ENCODE measurements around the gene INTS15. TPM values are rescaled to one million over a fixed set of nuclear protein-coding genes. Genes with fewer than 3 reads are reported as not detected.

Gene INTS15
- total RNA-seq, 6 donors from 2014 or later, result 23.4 to 61.8 (median 35.4) TPM

DNA sequence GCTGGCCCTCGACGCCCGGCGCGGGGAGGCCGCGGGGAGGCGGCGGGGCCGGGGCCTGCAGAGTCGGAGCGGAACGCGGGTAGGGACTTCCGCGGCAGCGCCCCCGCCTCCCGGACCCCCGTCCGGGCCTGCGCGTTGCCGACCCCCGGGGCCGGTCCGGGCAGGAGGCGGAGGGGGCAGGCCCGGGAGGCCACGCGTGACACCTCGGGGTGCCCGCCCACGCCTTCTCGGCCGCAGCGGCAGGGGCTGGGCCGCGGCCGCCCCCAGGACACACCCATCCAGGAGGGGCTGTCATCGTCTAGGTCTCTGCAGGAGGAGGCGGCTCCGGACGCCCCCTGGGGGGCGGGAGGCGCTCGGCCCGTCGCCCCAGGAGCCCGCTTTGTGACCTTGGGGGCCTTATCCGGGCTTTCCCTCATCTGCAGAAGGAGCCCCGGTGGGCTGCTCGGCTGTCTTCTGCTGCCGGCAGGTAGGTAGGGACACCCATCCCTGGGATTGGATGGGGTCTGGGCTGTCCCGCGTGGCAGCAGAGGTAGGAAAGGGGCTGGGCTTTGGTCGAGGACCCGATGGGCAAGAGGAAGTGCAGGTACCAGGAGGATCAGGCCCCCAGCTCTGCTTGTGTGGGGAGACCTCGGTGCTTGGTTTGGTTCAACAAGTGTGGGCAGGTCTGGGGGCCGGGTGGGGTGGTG, 47.9 kb downstream of the INTS15 start:
- Histone ChIP-seq H3K4me3 (peak overlapping the region; percentile 70 to 89 (median 78)), H3K27ac (peak overlapping the region; percentile 44 to 93 (median 72)), H3K9me3 (no peaks in the 10 kb centered on the region), H3K27me3 (no peaks in the 10 kb centered on the region), H3K4me1 (peaks cover 22 to 42% (median 30%) of the 10 kb centered on the region in 4 donors), H3K36me3 (peaks cover 0 to 23% (median 15%) of the 10 kb centered on the region in 4 donors)
- DNase-seq (peak; percentile 44 to 89), ATAC-seq (ENCODE audit: low FRiP score in 2 of 2) (peak in 1 of 2 donors; percentile 54)
- TF ChIP-seq, protein P1, sequence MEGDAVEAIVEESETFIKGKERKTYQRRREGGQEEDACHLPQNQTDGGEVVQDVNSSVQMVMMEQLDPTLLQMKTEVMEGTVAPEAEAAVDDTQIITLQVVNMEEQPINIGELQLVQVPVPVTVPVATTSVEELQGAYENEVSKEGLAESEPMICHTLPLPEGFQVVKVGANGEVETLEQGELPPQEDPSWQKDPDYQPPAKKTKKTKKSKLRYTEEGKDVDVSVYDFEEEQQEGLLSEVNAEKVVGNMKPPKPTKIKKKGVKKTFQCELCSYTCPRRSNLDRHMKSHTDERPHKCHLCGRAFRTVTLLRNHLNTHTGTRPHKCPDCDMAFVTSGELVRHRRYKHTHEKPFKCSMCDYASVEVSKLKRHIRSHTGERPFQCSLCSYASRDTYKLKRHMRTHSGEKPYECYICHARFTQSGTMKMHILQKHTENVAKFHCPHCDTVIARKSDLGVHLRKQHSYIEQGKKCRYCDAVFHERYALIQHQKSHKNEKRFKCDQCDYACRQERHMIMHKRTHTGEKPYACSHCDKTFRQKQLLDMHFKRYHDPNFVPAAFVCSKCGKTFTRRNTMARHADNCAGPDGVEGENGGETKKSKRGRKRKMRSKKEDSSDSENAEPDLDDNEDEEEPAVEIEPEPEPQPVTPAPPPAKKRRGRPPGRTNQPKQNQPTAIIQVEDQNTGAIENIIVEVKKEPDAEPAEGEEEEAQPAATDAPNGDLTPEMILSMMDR (IDR thresholded peaks at IDR 0.05), result peak in 4 of 6 experiments; percentile 20 to 43 (median 36)
- no peak for TF ChIP-seq POLR2A (IDR thresholded peaks at IDR 0.05)
- 10 to 19% methylated on average over 3 to 6 of the region's 60 CpGs for WGBS, 2 donors

DNA sequence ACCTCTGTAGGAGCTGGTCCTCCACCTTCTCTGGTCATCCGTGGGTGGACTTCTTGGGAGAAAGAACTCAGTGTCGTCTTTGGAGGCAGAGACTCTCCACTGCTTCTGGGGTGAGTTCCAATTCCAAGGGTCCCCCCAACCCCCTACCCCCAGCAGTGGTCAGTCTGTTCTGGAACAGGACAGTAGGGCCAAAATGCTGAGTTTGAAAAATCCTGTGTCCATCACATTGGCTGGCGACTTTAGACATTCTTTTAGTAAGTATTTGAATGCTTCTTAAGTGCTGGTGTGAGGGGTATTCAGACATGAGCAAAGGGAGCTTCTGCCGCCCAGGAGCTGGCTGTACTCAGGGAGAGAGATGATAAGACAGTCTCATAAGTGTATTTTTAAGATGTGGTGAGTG, 49.2 kb downstream of the INTS15 start:
- WGBS, 2 donors, result 89 to 93% methylated on average over 4 of the region's 4 CpGs
- Histone ChIP-seq H3K27ac (peak overlapping the region in 1 of 4 donors; percentile 93), H3K4me3 (peak overlapping the region in 1 of 4 donors; percentile 77), H3K36me3 (peaks cover 4 to 36% (median 29%) of the 10 kb centered on the region in 4 donors), H3K9me3 (no peaks in the 10 kb centered on the region), H3K4me1 (peaks cover 22 to 42% (median 30%) of the 10 kb centered on the region in 4 donors), H3K27me3 (no peaks in the 10 kb centered on the region)
- ATAC-seq (ENCODE audit: low FRiP score in 2 of 2) (no peak), DNase-seq (no peak)
- TF ChIP-seq POLR2A (IDR thresholded peaks at IDR 0.05), result no peak
- TF ChIP-seq POLR2AphosphoS5 (IDR thresholded peaks at IDR 0.05), result no peak
- no peak for TF ChIP-seq EP300 (IDR thresholded peaks at IDR 0.05)
- TF ChIP-seq, protein P1 (IDR thresholded peaks at IDR 0.05), result no peak

DNA sequence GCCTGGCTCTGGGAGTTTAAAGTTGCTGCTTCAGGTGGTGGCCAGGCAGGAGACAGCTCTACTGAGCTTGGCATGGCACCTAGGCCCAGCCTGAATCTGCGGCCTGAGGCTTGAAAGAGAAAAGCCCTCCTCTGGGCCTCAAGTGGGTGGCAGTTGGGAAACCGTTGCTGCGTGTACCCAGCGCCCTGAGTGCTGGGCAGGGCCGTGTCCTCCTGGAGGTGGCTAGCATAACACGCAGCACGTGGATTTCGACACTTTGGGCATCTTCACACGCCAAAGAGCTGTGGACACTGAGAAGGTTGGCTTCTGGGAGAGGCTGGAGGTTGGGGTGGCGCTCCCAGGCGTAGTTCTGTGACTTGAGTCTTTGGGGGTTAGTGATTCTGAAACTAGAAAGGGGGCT, 49.8 kb downstream of the INTS15 start:
- H3K9me3 ChIP-seq, result no peaks in the 10 kb centered on the region
- TF ChIP-seq POLR2A (IDR thresholded peaks at IDR 0.05) (no peak), EP300 (IDR thresholded peaks at IDR 0.05) (no peak), POLR2AphosphoS5 (IDR thresholded peaks at IDR 0.05) (no peak)
- TF ChIP-seq, protein P1 (IDR thresholded peaks at IDR 0.05), result no peak
- H3K27me3 ChIP-seq, result no peaks in the 10 kb centered on the region
- DNase-seq (peak in 1 of 2 donors; percentile 70), ATAC-seq (ENCODE audit: low FRiP score in 2 of 2) (no peak)
- H3K27ac ChIP-seq, result no peak overlapping the region
- 66 to 87% methylated on average over 7 to 11 of the region's 11 CpGs for WGBS, 2 donors
- peaks cover 22 to 42% (median 30%) of the 10 kb centered on the region in 4 donors for H3K4me1 ChIP-seq
- H3K36me3 ChIP-seq, result peaks cover 8 to 42% (median 34%) of the 10 kb centered on the region in 4 donors
- H3K4me3 ChIP-seq, result no peak overlapping the region

DNA sequence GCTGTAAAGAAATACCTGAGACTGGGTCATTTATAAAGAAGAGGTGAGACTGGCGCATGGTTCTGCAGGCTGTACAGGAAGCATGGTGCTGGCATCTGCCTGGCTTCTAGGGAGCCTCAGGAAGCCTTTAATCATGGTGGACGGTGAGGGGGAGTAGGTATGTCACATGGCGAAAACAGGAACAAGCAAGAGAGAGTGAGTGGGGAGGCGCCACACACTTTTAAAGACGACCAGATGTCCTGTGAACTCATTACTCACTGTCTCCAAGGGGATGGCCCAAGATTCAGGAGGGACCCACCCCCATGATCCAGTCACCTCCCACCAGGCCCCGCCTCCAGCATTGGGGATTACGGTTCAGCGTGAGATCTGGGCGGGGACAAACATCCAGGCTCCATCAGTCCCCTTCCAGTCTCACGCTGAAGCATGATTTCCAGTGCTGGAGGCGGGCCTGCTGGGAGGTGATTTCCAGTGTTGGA, 50.5 kb downstream of the INTS15 start:
- no peak overlapping the region for H3K27ac ChIP-seq
- no peak for DNase-seq

More for the DNA sequence above, 50.5 kb downstream of the INTS15 start:
- H3K9me3 ChIP-seq, result no peaks in the 10 kb centered on the region
- peak in 1 of 2 donors; percentile 32 for ATAC-seq (ENCODE audit: low FRiP score in 2 of 2)
- 75 to 79% methylated on average over 9 to 11 of the region's 11 CpGs for WGBS, 2 donors
- no peak overlapping the region for H3K4me3 ChIP-seq
- H3K4me1 ChIP-seq, result peaks cover 22 to 42% (median 30%) of the 10 kb centered on the region in 4 donors
- no peak for TF ChIP-seq POLR2AphosphoS5 (IDR thresholded peaks at IDR 0.05)
- TF ChIP-seq, protein P1 (IDR thresholded peaks at IDR 0.05), result no peak
- no peak for TF ChIP-seq POLR2A (IDR thresholded peaks at IDR 0.05)
- TF ChIP-seq EP300 (IDR thresholded peaks at IDR 0.05), result no peak
- H3K36me3 ChIP-seq, result peaks cover 8 to 49% (median 41%) of the 10 kb centered on the region in 4 donors
- H3K27me3 ChIP-seq, result no peaks in the 10 kb centered on the region

Data from upper lobe of left lung (tissue), 6 donors.